HEK293 (cell line): ENCODE measurements around the gene AFDN.

Source experiments
- EGR2 ChIP-seq: fragments of 450-650 bp; formaldehyde crosslinking; IDR thresholded peaks from 2 replicates; pipeline ENCODE4 v1.5.1; 2016; ENCODE audit warnings: low read depth, missing biosample characterization, missing genetic modification characterization
- GLI4 ChIP-seq: fragments of 450-650 bp; formaldehyde crosslinking; IDR thresholded peaks from 2 replicates; pipeline ENCODE4 v1.5.1; 2016; ENCODE audit warnings: missing biosample characterization, missing genetic modification characterization
- HOXA7 ChIP-seq: sonication (generic); formaldehyde crosslinking; IDR thresholded peaks from 2 replicates; pipeline ENCODE4 v1.8.1; 2022; ENCODE audit warnings: missing genetic modification reagents, borderline replicate concordance
- HOXD13 ChIP-seq: sonication (generic); formaldehyde crosslinking; IDR thresholded peaks from 2 replicates; pipeline ENCODE4 v1.8.0; 2022; ENCODE audit warnings: missing genetic modification reagents, borderline replicate concordance
- MEIS1 ChIP-seq: sonication (generic); formaldehyde crosslinking; IDR thresholded peaks from 2 replicates; pipeline ENCODE4 v1.8.1; 2022; ENCODE audit warnings: missing genetic modification reagents, mild to moderate bottlenecking, borderline replicate concordance
- MZF1 ChIP-seq: fragments of 450-650 bp; formaldehyde crosslinking; IDR thresholded peaks from 2 replicates; pipeline ENCODE4 v1.5.1; 2017; ENCODE audit warnings: missing biosample characterization, missing genetic modification characterization, borderline replicate concordance
- OVOL3 ChIP-seq: fragments of 450-650 bp; formaldehyde crosslinking; IDR thresholded peaks from 2 replicates; pipeline ENCODE4 v1.5.1; 2016; ENCODE audit warnings: missing biosample characterization, missing genetic modification characterization
- YY2 ChIP-seq: fragments of 450-650 bp; formaldehyde crosslinking; IDR thresholded peaks from 2 replicates; pipeline ENCODE4 v1.5.1; 2016; ENCODE audit warnings: missing biosample characterization, missing genetic modification characterization
- ZBTB8A ChIP-seq: fragments of 450-650 bp; formaldehyde crosslinking; IDR thresholded peaks from 2 replicates; pipeline ENCODE4 v1.5.1; 2016; ENCODE audit warnings: missing biosample characterization, missing genetic modification characterization
- ZNF175 ChIP-seq: fragments of 450-650 bp; formaldehyde crosslinking; IDR thresholded peaks from 2 replicates; pipeline ENCODE4 v1.5.1; 2016; ENCODE audit warnings: missing biosample characterization, missing genetic modification characterization
- ZNF23 ChIP-seq: fragments of 450-650 bp; formaldehyde crosslinking; IDR thresholded peaks from 2 replicates; pipeline ENCODE4 v1.5.1; 2016; ENCODE audit warnings: missing biosample characterization, missing genetic modification characterization, borderline replicate concordance
- ZNF266 ChIP-seq: fragments of 450-650 bp; formaldehyde crosslinking; IDR thresholded peaks from 2 replicates; pipeline ENCODE4 v1.5.1; 2016; ENCODE audit warnings: missing biosample characterization, missing genetic modification characterization, low read depth
- ZNF391 ChIP-seq: fragments of 450-650 bp; formaldehyde crosslinking; IDR thresholded peaks from 2 replicates; pipeline ENCODE4 v1.5.1; 2016; ENCODE audit warnings: low read depth, missing biosample characterization, missing genetic modification characterization, borderline replicate concordance
- ZNF555 ChIP-seq: fragments of 450-650 bp; formaldehyde crosslinking; conservative IDR thresholded peaks from 2 replicates; pipeline ENCODE4 v1.5.1; 2017; ENCODE audit warnings: missing biosample characterization, mild to moderate bottlenecking, missing genetic modification characterization, inconsistent platforms
- ZNF596 ChIP-seq: fragments of 450-650 bp; IDR thresholded peaks from 2 replicates; pipeline ENCODE4 v1.5.0; 2018; ENCODE audit warnings: missing biosample characterization, mild to moderate bottlenecking, missing genetic modification characterization, moderate library complexity
- ZNF621 ChIP-seq: fragments of 450-650 bp; formaldehyde crosslinking; IDR thresholded peaks from 2 replicates; pipeline ENCODE4 v1.5.1; 2017; ENCODE audit warnings: missing biosample characterization, missing genetic modification characterization
- ZNF624 ChIP-seq: fragments of 450-650 bp; formaldehyde crosslinking; IDR thresholded peaks from 2 replicates; pipeline ENCODE4 v1.5.1; 2017; ENCODE audit warnings: missing biosample characterization, missing genetic modification characterization
- ZNF660 ChIP-seq: fragments of 450-650 bp; IDR thresholded peaks from 2 replicates; pipeline ENCODE4 v1.5.1; 2018; ENCODE audit warnings: missing biosample characterization, mild to moderate bottlenecking, missing genetic modification characterization
- ZNF792 ChIP-seq: fragments of 450-650 bp; formaldehyde crosslinking; IDR thresholded peaks from 2 replicates; pipeline ENCODE4 v1.5.1; 2016; ENCODE audit warnings: missing biosample characterization, missing genetic modification characterization
- ZNF830 ChIP-seq: fragments of 450-650 bp; IDR thresholded peaks from 2 replicates; pipeline ENCODE4 v1.5.0; 2018; ENCODE audit warnings: missing biosample characterization, missing genetic modification characterization, low read depth, mild to moderate bottlenecking, moderate library complexity
- ZNF843 ChIP-seq: fragments of 450-650 bp; formaldehyde crosslinking; IDR thresholded peaks from 2 replicates; pipeline ENCODE4 v1.5.1; 2016; ENCODE audit warnings: missing biosample characterization, missing genetic modification characterization
- TF ChIP-seq, protein P1 (sequence below): fragments of 450-650 bp; formaldehyde crosslinking; IDR thresholded peaks from 2 replicates; pipeline ENCODE4 v1.5.1; 2016; ENCODE audit warnings: missing biosample characterization, missing genetic modification characterization
- TF ChIP-seq, protein P2 (sequence below): fragments of 450-650 bp; formaldehyde crosslinking; IDR thresholded peaks from 2 replicates; pipeline ENCODE4 v1.5.1; 2017; ENCODE audit warnings: missing biosample characterization, missing genetic modification characterization
- TF ChIP-seq, protein P3 (sequence below): fragments of 450-650 bp; formaldehyde crosslinking; IDR thresholded peaks from 2 replicates; pipeline ENCODE4 v1.5.1; 2016; ENCODE audit warnings: missing biosample characterization, missing genetic modification characterization, borderline replicate concordance
- TF ChIP-seq, protein P4 (sequence below): fragments of 450-650 bp; formaldehyde crosslinking; IDR thresholded peaks from 2 replicates; pipeline ENCODE4 v1.5.1; 2016; ENCODE audit warnings: missing biosample characterization, missing genetic modification characterization
- TF ChIP-seq, protein P5 (sequence below): fragments of 450-650 bp; formaldehyde crosslinking; IDR thresholded peaks from 2 replicates; pipeline ENCODE4; 2016; ENCODE audit warnings: missing biosample characterization, missing genetic modification characterization

AFDN gene

DNA sequence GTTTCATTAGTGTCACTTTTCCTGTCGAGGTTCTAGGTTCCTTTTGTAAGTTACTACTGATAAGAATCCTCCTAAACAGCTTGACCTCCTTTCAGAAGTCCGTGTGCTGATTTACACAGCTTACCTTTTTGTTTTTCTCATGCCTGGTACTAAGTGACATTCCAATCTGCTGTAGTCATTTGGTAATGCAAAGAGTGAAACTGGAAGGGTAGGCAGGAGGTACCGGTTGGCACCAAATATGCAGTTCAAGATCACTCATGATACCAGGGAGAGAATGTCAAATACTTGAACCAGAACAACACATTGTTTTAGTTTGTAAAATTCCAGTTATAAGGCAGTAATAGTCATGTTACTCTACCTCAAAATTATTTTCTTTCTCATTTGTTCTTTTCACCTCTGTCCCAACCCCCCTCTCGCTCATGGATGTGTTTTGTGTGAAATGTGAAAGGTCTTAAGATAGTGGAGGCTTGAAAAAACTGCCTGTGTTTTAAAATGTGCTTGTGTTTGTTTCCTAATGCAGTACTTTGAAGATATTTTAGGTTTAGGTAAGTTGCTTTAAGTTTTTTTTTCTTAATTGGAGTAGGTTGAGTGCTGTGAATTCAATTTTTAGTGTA is 23.2 kb downstream of the AFDN start (continued):
- TF ChIP-seq, protein P1, sequence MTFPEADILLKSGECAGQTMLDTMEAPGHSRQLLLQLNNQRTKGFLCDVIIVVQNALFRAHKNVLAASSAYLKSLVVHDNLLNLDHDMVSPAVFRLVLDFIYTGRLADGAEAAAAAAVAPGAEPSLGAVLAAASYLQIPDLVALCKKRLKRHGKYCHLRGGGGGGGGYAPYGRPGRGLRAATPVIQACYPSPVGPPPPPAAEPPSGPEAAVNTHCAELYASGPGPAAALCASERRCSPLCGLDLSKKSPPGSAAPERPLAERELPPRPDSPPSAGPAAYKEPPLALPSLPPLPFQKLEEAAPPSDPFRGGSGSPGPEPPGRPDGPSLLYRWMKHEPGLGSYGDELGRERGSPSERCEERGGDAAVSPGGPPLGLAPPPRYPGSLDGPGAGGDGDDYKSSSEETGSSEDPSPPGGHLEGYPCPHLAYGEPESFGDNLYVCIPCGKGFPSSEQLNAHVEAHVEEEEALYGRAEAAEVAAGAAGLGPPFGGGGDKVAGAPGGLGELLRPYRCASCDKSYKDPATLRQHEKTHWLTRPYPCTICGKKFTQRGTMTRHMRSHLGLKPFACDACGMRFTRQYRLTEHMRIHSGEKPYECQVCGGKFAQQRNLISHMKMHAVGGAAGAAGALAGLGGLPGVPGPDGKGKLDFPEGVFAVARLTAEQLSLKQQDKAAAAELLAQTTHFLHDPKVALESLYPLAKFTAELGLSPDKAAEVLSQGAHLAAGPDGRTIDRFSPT (tag by site-specific recombination) = peak; percentile 72; the same call in 1 of the 2 replicates
- TF ChIP-seq, protein P2, sequence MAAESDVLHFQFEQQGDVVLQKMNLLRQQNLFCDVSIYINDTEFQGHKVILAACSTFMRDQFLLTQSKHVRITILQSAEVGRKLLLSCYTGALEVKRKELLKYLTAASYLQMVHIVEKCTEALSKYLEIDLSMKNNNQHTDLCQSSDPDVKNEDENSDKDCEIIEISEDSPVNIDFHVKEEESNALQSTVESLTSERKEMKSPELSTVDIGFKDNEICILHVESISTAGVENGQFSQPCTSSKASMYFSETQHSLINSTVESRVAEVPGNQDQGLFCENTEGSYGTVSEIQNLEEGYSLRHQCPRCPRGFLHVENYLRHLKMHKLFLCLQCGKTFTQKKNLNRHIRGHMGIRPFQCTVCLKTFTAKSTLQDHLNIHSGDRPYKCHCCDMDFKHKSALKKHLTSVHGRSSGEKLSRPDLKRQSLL (tag by site-specific recombination) = no peak
- TF ChIP-seq, protein P3, sequence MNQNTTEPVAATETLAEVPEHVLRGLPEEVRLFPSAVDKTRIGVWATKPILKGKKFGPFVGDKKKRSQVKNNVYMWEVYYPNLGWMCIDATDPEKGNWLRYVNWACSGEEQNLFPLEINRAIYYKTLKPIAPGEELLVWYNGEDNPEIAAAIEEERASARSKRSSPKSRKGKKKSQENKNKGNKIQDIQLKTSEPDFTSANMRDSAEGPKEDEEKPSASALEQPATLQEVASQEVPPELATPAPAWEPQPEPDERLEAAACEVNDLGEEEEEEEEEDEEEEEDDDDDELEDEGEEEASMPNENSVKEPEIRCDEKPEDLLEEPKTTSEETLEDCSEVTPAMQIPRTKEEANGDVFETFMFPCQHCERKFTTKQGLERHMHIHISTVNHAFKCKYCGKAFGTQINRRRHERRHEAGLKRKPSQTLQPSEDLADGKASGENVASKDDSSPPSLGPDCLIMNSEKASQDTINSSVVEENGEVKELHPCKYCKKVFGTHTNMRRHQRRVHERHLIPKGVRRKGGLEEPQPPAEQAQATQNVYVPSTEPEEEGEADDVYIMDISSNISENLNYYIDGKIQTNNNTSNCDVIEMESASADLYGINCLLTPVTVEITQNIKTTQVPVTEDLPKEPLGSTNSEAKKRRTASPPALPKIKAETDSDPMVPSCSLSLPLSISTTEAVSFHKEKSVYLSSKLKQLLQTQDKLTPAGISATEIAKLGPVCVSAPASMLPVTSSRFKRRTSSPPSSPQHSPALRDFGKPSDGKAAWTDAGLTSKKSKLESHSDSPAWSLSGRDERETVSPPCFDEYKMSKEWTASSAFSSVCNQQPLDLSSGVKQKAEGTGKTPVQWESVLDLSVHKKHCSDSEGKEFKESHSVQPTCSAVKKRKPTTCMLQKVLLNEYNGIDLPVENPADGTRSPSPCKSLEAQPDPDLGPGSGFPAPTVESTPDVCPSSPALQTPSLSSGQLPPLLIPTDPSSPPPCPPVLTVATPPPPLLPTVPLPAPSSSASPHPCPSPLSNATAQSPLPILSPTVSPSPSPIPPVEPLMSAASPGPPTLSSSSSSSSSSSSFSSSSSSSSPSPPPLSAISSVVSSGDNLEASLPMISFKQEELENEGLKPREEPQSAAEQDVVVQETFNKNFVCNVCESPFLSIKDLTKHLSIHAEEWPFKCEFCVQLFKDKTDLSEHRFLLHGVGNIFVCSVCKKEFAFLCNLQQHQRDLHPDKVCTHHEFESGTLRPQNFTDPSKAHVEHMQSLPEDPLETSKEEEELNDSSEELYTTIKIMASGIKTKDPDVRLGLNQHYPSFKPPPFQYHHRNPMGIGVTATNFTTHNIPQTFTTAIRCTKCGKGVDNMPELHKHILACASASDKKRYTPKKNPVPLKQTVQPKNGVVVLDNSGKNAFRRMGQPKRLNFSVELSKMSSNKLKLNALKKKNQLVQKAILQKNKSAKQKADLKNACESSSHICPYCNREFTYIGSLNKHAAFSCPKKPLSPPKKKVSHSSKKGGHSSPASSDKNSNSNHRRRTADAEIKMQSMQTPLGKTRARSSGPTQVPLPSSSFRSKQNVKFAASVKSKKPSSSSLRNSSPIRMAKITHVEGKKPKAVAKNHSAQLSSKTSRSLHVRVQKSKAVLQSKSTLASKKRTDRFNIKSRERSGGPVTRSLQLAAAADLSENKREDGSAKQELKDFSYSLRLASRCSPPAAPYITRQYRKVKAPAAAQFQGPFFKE = no peak
- TF ChIP-seq, protein P4, sequence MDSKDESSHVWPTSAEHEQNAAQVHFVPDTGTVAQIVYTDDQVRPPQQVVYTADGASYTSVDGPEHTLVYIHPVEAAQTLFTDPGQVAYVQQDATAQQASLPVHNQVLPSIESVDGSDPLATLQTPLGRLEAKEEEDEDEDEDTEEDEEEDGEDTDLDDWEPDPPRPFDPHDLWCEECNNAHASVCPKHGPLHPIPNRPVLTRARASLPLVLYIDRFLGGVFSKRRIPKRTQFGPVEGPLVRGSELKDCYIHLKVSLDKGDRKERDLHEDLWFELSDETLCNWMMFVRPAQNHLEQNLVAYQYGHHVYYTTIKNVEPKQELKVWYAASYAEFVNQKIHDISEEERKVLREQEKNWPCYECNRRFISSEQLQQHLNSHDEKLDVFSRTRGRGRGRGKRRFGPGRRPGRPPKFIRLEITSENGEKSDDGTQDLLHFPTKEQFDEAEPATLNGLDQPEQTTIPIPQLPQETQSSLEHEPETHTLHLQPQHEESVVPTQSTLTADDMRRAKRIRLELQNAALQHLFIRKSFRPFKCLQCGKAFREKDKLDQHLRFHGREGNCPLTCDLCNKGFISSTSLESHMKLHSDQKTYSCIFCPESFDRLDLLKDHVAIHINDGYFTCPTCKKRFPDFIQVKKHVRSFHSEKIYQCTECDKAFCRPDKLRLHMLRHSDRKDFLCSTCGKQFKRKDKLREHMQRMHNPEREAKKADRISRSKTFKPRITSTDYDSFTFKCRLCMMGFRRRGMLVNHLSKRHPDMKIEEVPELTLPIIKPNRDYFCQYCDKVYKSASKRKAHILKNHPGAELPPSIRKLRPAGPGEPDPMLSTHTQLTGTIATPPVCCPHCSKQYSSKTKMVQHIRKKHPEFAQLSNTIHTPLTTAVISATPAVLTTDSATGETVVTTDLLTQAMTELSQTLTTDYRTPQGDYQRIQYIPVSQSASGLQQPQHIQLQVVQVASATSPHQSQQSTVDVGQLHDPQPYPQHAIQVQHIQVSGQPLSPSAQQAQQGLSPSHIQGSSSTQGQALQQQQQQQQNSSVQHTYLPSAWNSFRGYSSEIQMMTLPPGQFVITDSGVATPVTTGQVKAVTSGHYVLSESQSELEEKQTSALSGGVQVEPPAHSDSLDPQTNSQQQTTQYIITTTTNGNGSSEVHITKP = peak; percentile 91
- TF ChIP-seq HOXD13 (CRISPR knock-in tag) = no peak
- no peak for TF ChIP-seq HOXA7 (CRISPR knock-in tag)
- TF ChIP-seq EGR2 (tag by site-specific recombination) = no peak
- no peak for TF ChIP-seq YY2 (tag by site-specific recombination)
- TF ChIP-seq MEIS1 (CRISPR knock-in tag) = no peak
- no peak for TF ChIP-seq ZNF175
- TF ChIP-seq GLI4 (tag by site-specific recombination) = no peak
- TF ChIP-seq ZNF391 = no peak
- TF ChIP-seq ZNF555 = no peak
- TF ChIP-seq ZNF23 = no peak
- TF ChIP-seq ZNF830 (tag by site-specific recombination) = no peak
- TF ChIP-seq ZNF596 (tag by site-specific recombination) = no peak
- TF ChIP-seq ZBTB8A (tag by site-specific recombination) = no peak
- TF ChIP-seq ZNF624 (tag by site-specific recombination) = no peak
- no peak for TF ChIP-seq OVOL3
- TF ChIP-seq ZNF266 = no peak
- no peak for TF ChIP-seq ZNF621 (tag by site-specific recombination)
- no peak for TF ChIP-seq ZNF792 (tag by site-specific recombination)
- TF ChIP-seq, protein P5, sequence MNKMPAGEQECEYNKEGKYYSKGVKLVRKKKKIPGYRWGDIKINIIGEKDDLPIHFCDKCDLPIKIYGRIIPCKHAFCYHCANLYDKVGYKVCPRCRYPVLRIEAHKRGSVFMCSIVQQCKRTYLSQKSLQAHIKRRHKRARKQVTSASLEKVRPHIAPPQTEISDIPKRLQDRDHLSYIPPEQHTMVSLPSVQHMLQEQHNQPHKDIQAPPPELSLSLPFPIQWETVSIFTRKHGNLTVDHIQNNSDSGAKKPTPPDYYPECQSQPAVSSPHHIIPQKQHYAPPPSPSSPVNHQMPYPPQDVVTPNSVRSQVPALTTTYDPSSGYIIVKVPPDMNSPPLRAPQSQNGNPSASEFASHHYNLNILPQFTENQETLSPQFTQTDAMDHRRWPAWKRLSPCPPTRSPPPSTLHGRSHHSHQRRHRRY (tag by site-specific recombination) = no peak
- no peak for TF ChIP-seq ZNF660
- TF ChIP-seq MZF1 (tag by site-specific recombination) = no peak
- TF ChIP-seq ZNF843 (tag by site-specific recombination) = no peak
